Endothelial cell of umbilical vein (primary cell): ENCODE data around the gene SERBP1. TPM values are rescaled to one million over a fixed set of nuclear protein-coding genes. Genes with fewer than 3 reads are reported as not detected.

Experiments used
- BruUV-seq: library from RNA; stranded (reverse); fragments of 400-500 nt; replicated peaks from 2 replicates; lab custom pipeline; 2021; lab: Mats Ljungman, UMichigan
- CTCF ChIA-PET: fragments of 300-600, 350-600 bp; sonication (Branson Sonifier 250); formaldehyde crosslinking; loops from one replicate; lab custom pipeline; 2021; ENCODE audit warnings: antibody characterized with exemption, inconsistent platforms; lab: Charles Lee
- POLR2A ChIA-PET: fragments of 300-600, 350-600 bp; sonication (Branson Sonifier 250); formaldehyde crosslinking; loops from one replicate; lab custom pipeline; 2021; ENCODE audit warnings: antibody characterized with exemption, inconsistent platforms; lab: Charles Lee
- DNase-seq: peaks from one replicate; pipeline ENCODE4 v3.0.0-alpha.2; 2011; ENCODE audit warnings: low read depth, low spot score
- FAIRE-seq: peaks from 2 replicates; lab custom pipeline; 2011; peaks lifted over from hg19 to GRCh38; lab: Jason Lieb, UNC
- H2AFZ ChIP-seq: 2 replicates; pipeline ENCODE4 v1.6.0; 2012; ENCODE audit warnings: low read depth, low read length, control low read depth, inconsistent platforms
- H3K27ac ChIP-seq: 2 replicates; pipeline ENCODE4 v1.5.1; 2011; ENCODE audit warnings: low read depth, mild to moderate bottlenecking, control low read depth, low read length, moderate library complexity; ENCODE audit not compliant: insufficient read depth
- H3K27me3 ChIP-seq, 2 experiments: 2 replicates each; pipeline versions ENCODE4 v1.6.0 to v1.6.1; 2011; ENCODE audit warnings: low read length in 2 of 2, mixed read lengths in 1 of 2; ENCODE audit not compliant: control insufficient read depth in 2 of 2, insufficient read depth in 2 of 2
- H3K36me3 ChIP-seq, 2 experiments: 2 replicates in 1 of 2; 3 replicates in 1 of 2; pipeline ENCODE4 v1.5.1; 2011; ENCODE audit warnings: low read length in 2 of 2, mild to moderate bottlenecking in 1 of 2, moderate library complexity in 1 of 2; ENCODE audit not compliant: control insufficient read depth in 2 of 2, insufficient read depth in 2 of 2; ENCODE audit errors: extremely low read depth in 1 of 2
- H3K4me1 ChIP-seq: 3 replicates; pipeline ENCODE4 v1.5.1; 2011; ENCODE audit warnings: mild to moderate bottlenecking, low read length; ENCODE audit not compliant: control insufficient read depth, insufficient read depth; ENCODE audit errors: extremely low read depth
- H3K4me2 ChIP-seq: 2 replicates; pipeline ENCODE4 v1.6.1; 2011; ENCODE audit warnings: low read length, control low read depth, mixed read lengths; ENCODE audit not compliant: insufficient read depth
- H3K4me3 ChIP-seq, 3 experiments: fragments of 200-600 bp in 1 of 3; sonication (generic), shearing (Covaris generic) in 1 of 3; replicated peaks in 1 of 3; 2 replicates each; pipeline ENCODE4 v1.5.1; 2011 to 2016; ENCODE audit warnings: control low read depth in 3 of 3, low read length in 3 of 3, mild to moderate bottlenecking in 2 of 3, inconsistent platforms in 1 of 3, low read depth in 1 of 3, moderate library complexity in 1 of 3; ENCODE audit not compliant: insufficient read depth in 1 of 3
- H3K79me2 ChIP-seq: 2 replicates; pipeline ENCODE4 v1.6.0; 2012; ENCODE audit warnings: low read length, inconsistent platforms; ENCODE audit not compliant: control insufficient read depth, insufficient read depth
- H3K9ac ChIP-seq: replicated peaks from 2 replicates; pipeline ENCODE3; 2011; ENCODE audit warnings: low read length, control low read depth; ENCODE audit not compliant: insufficient read depth; ENCODE audit errors: extremely low read depth
- H3K9me1 ChIP-seq: replicated peaks from 3 replicates; pipeline ENCODE4 v1.6.0; 2011; ENCODE audit warnings: mild to moderate bottlenecking, low read length; ENCODE audit not compliant: control insufficient read depth, insufficient read depth; ENCODE audit errors: extremely low read depth
- H3K9me3 ChIP-seq: replicated peaks from 2 replicates; pipeline ENCODE4 v1.5.1; 2012; ENCODE audit warnings: low read length, inconsistent platforms; ENCODE audit not compliant: control insufficient read depth, insufficient read depth
- H4K20me1 ChIP-seq: replicated peaks from 2 replicates; pipeline ENCODE3; 2011; ENCODE audit warnings: mild to moderate bottlenecking, low read length; ENCODE audit not compliant: control insufficient read depth, insufficient read depth; ENCODE audit errors: extremely low read depth
- EZH2 ChIP-seq: IDR thresholded peaks from 2 replicates; pipeline ENCODE4 v1.6.1; 2012; ENCODE audit warnings: borderline replicate concordance, low read depth, mild to moderate bottlenecking, moderate library complexity, low read length, inconsistent platforms; ENCODE audit not compliant: severe bottlenecking
- FOS ChIP-seq: IDR thresholded peaks from 2 replicates; pipeline ENCODE4 v1.6.1; 2011; ENCODE audit warnings: mild to moderate bottlenecking, low read length, moderate library complexity, borderline replicate concordance; ENCODE audit not compliant: insufficient read depth
- GATA2 ChIP-seq: IDR thresholded peaks from 2 replicates; pipeline ENCODE4 v1.7.0; 2011; ENCODE audit warnings: low read depth, mild to moderate bottlenecking, moderate library complexity, mixed read lengths, low read length; ENCODE audit not compliant: insufficient read length, insufficient read depth
- JUN ChIP-seq: IDR thresholded peaks from 2 replicates; pipeline ENCODE4 v1.6.1; 2011; ENCODE audit warnings: borderline replicate concordance, low read depth; ENCODE audit not compliant: insufficient read length, insufficient read depth
- MYC ChIP-seq: IDR thresholded peaks from one replicate; pipeline ENCODE4 v1.6.1; 2011; ENCODE audit warnings: mild to moderate bottlenecking, low read depth, low read length
- POLR2A ChIP-seq: IDR thresholded peaks from 2 replicates; pipeline ENCODE4 v1.6.1; 2012; ENCODE audit warnings: low read depth, mild to moderate bottlenecking, control low read depth, low read length
- POLR2AphosphoS5 ChIP-seq: IDR thresholded peaks from 2 replicates; pipeline ENCODE4 v1.6.1; 2012; ENCODE audit warnings: low read depth, mild to moderate bottlenecking, control low read depth, low read length, moderate library complexity; ENCODE audit not compliant: insufficient read depth
- dilution Hi-C: fragments of 300-500 bp; cut with MboI; formaldehyde crosslinking; loops from one replicate; pipeline ENCODE4 v1.15.0; 2019; ENCODE audit warnings: low sequenced_read_pairs; ENCODE audit not compliant: extremely low pct_ligation_motif_present
- intact Hi-C: fragments of 100-400 bp; cut with micrococcal nuclease; formaldehyde crosslinking; loops from one replicate; pipeline ENCODE4 v1.10.0; 2022
- polyA plus RNA-seq, 4 experiments: library from polyadenylated mRNA; depleted of rRNA in 3 of 4; stranded (reverse) in 3 of 4; unstranded in 1 of 4; fragments of >200 nt; gene quantifications; 2 replicates each; pipeline versions ENCODE4 v1.2.1 to v1.2.3, GENCODE V29; 2011 to 2012; ENCODE audit warnings: missing spikeins in 1 of 4
- total RNA-seq: library from RNA; stranded (reverse); gene quantifications from 2 replicates; pipeline ENCODE4 v1.2.3, GENCODE V29; 2021
- TF ChIP-seq, protein P1 (sequence below), 2 donors: IDR thresholded peaks; 1 replicate in 1 of 2; 2 replicates in 1 of 2; pipeline ENCODE4 v1.5.1; 2011; ENCODE audit warnings: low read length in 2 of 2, mild to moderate bottlenecking in 2 of 2, moderate library complexity in 2 of 2, control low read depth in 1 of 2, inconsistent platforms in 1 of 2, low read depth in 1 of 2; ENCODE audit not compliant: insufficient read depth in 1 of 2; ENCODE audit errors: extremely low read depth in 1 of 2
- TF ChIP-seq, protein P2 (sequence below): IDR thresholded peaks from 2 replicates; pipeline ENCODE4 v1.6.1; 2011; ENCODE audit not compliant: insufficient read depth, insufficient read length

Gene SERBP1
- total and polyA plus RNA-seq, 2 donors (not counting 3 experiments of a cell fraction or from before 2014, with no cell fraction given), result 145 to 293 TPM

DNA sequence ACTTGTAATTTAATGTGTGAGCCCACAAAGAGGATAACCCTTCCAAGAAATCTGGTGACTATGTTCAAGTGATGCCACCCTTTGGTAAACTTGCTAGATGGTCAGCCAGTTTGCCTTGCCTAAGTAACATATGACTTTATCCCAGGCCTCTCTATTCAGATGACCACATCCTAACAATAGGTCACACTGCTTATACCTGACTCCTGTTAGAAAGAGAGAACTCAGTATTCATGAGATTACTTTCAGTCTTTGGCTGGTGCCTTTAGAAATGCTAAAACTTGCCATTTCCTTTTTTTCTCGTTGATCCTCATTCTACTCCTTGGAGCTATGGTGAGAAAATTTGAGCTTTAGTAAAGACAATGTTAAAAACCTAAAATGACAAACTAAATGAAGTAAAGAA, 28.5 kb upstream of the SERBP1 start:
- intact Hi-C loops, result no loop called here
- Histone ChIP-seq H3K27me3 (no peaks in the 10 kb centered on the region), H4K20me1 (no peaks in the 10 kb centered on the region), H3K4me2 (no peak overlapping the region), H3K79me2 (no peaks in the 10 kb centered on the region), H2AFZ (no peak overlapping the region), H3K27ac (no peak overlapping the region), H3K9me1 (no peaks in the 10 kb centered on the region), H3K9ac (no peak overlapping the region), H3K4me1 (no peaks in the 10 kb centered on the region), H3K36me3 (no peaks in the 10 kb centered on the region), H3K9me3 (no peaks in the 10 kb centered on the region), H3K4me3 (no peak overlapping the region)
- ChIA-PET CTCF (no interaction called here), POLR2A (no interaction called here)
- dilution Hi-C loops, result no loop called here
- no TSS peak for BruUV-seq
- FAIRE-seq (no peak), DNase-seq (no peak)
- no peak for TF ChIP-seq EZH2
- TF ChIP-seq FOS, result no peak

DNA sequence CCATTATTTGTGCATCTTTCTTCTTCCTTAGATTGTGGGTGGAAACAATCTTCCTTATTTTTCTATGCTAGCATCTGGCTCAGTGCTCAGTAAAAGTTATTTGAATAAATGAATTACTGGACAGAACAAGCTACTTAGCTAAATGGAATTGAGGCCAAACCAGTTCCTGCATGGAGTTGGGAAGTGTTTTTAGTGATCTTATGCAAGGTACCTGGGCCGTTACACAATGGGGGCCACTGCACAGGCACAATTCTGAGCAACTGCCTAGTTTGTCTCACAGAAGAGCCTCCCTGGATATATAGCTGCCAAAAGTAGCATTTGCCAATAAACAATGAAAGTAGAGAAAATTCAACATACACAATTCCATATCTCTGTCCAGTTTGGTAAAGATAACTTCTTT, 27.0 kb upstream of the SERBP1 start:
- dilution Hi-C loops (no loop called here), intact Hi-C loops (no loop called here)
- H3K4me3 ChIP-seq, result no peak overlapping the region
- no peaks in the 10 kb centered on the region for H3K79me2 ChIP-seq
- POLR2A ChIA-PET, result no interaction called here
- no peaks in the 10 kb centered on the region for H4K20me1 ChIP-seq
- H3K9ac ChIP-seq, result no peak overlapping the region
- DNase-seq, result no peak
- no peak for FAIRE-seq
- no peak overlapping the region for H3K27ac ChIP-seq
- no peak overlapping the region for H2AFZ ChIP-seq
- peaks cover 0 to 2% of the 10 kb centered on the region in 2 experiments for H3K27me3 ChIP-seq
- no peak overlapping the region for H3K4me2 ChIP-seq
- no peaks in the 10 kb centered on the region for H3K9me1 ChIP-seq
- CTCF ChIA-PET, result interaction anchor here (1.0 kb wide), 1 partner anchor 23 kb away, joined by 3 read pairs; no protein-coding TSS in a partner anchor
- no peaks in the 10 kb centered on the region for H3K36me3 ChIP-seq
- H3K4me1 ChIP-seq, result no peaks in the 10 kb centered on the region
- no TSS peak for BruUV-seq
- TF ChIP-seq FOS (no peak), POLR2AphosphoS5 (no peak), MYC (no peak), POLR2A (no peak), GATA2 (no peak), EZH2 (no peak), JUN (no peak)
- TF ChIP-seq, protein P1, sequence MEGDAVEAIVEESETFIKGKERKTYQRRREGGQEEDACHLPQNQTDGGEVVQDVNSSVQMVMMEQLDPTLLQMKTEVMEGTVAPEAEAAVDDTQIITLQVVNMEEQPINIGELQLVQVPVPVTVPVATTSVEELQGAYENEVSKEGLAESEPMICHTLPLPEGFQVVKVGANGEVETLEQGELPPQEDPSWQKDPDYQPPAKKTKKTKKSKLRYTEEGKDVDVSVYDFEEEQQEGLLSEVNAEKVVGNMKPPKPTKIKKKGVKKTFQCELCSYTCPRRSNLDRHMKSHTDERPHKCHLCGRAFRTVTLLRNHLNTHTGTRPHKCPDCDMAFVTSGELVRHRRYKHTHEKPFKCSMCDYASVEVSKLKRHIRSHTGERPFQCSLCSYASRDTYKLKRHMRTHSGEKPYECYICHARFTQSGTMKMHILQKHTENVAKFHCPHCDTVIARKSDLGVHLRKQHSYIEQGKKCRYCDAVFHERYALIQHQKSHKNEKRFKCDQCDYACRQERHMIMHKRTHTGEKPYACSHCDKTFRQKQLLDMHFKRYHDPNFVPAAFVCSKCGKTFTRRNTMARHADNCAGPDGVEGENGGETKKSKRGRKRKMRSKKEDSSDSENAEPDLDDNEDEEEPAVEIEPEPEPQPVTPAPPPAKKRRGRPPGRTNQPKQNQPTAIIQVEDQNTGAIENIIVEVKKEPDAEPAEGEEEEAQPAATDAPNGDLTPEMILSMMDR (IDR thresholded peaks at IDR 0.05; ENCODE audit: extremely low read depth in 1 of 2, insufficient read depth in 1 of 2, low read depth in 1 of 2, low read length in 2 of 2), result no peak
- TF ChIP-seq, protein P2, sequence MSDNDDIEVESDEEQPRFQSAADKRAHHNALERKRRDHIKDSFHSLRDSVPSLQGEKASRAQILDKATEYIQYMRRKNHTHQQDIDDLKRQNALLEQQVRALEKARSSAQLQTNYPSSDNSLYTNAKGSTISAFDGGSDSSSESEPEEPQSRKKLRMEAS, result no peak
- no peaks in the 10 kb centered on the region for H3K9me3 ChIP-seq
